DOHH2 (cell line): ENCODE data around the gene SYTL2.

Source experiments
- CTCF ChIP-seq: fragments of 200-600 bp; sonication (generic); IDR thresholded peaks from one replicate; pipeline ENCODE4 v1.5.1; 2014; ENCODE audit warnings: antibody characterized with exemption, mild to moderate bottlenecking, low read depth, low read length; ENCODE audit not compliant: poor library complexity, severe bottlenecking
- EZH2phosphoT487 ChIP-seq: fragments of 200-600 bp; sonication (generic); IDR thresholded peaks from 2 replicates; pipeline ENCODE4 v1.6.1; 2017; ENCODE audit warnings: borderline replicate concordance, mild to moderate bottlenecking, antibody characterized with exemption, low read length, moderate library complexity, mixed read lengths

- TF ChIP-seq CTCF (no peak), EZH2phosphoT487 (no peak)
These were observed 89.8 kb downstream of the SYTL2 start for GRCh38 chr11:85721191-85721590.
